ENCODE data around the gene EIF4B.

Gene EIF4B

DNA sequence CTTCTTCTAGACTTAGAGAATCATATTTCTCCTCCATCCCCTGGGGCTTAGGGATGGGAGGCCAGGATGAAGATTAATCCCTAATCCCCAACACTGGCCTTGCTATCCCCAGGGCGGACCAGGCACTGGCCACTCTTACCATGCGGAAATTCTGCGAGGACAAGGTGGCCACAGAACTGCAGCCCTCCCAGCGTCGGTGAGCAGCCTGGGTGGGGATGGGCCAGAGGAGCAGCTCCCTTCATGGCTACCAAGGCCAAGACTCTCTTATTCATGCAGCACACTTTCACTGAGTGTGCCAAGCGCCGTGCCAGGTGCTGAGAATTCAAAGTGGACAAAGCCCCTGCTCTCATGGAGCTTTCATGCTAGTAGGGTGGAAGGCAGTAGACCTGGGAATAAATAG is 50.6 kb downstream of the EIF4B start:
- H3K9me3 ChIP-seq (ENCODE audit: insufficient read depth, low read depth, low read length) = no peaks in the 10 kb centered on the region
- H4K20me1 ChIP-seq (ENCODE audit: insufficient read depth, low read length, poor library complexity, severe bottlenecking) = no peaks in the 10 kb centered on the region
- H3K27me3 ChIP-seq (ENCODE audit: insufficient read depth, low read length, poor library complexity, severe bottlenecking) = no peaks in the 10 kb centered on the region
- H3K79me2 ChIP-seq (ENCODE audit: insufficient read depth, low read length) = no peaks in the 10 kb centered on the region
- no peaks in the 10 kb centered on the region for H3F3A ChIP-seq (ENCODE audit: low read depth)
- peaks cover 14% of the 10 kb centered on the region for H3K4me1 ChIP-seq (ENCODE audit: insufficient read depth, low read length, poor library complexity, severe bottlenecking)
- no peak overlapping the region for H3K4me2 ChIP-seq (ENCODE audit: low read depth, low read length, poor library complexity, severe bottlenecking)
- no peak overlapping the region for H2AFZ ChIP-seq (ENCODE audit: low read length)
- TF ChIP-seq EZH2phosphoT487 (IDR thresholded peaks at IDR 0.05; ENCODE audit: borderline replicate concordance) = no peak
- TF ChIP-seq, protein P1, sequence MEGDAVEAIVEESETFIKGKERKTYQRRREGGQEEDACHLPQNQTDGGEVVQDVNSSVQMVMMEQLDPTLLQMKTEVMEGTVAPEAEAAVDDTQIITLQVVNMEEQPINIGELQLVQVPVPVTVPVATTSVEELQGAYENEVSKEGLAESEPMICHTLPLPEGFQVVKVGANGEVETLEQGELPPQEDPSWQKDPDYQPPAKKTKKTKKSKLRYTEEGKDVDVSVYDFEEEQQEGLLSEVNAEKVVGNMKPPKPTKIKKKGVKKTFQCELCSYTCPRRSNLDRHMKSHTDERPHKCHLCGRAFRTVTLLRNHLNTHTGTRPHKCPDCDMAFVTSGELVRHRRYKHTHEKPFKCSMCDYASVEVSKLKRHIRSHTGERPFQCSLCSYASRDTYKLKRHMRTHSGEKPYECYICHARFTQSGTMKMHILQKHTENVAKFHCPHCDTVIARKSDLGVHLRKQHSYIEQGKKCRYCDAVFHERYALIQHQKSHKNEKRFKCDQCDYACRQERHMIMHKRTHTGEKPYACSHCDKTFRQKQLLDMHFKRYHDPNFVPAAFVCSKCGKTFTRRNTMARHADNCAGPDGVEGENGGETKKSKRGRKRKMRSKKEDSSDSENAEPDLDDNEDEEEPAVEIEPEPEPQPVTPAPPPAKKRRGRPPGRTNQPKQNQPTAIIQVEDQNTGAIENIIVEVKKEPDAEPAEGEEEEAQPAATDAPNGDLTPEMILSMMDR (conservative IDR thresholded peaks at IDR 0.05; ENCODE audit: low read length) = no peak
- no peaks in the 10 kb centered on the region for H3K36me3 ChIP-seq (ENCODE audit: insufficient read depth, low read length)
- no peak overlapping the region for H3K9ac ChIP-seq (ENCODE audit: low read depth, low read length, poor library complexity, severe bottlenecking)
- no peak overlapping the region for H3K4me3 ChIP-seq (ENCODE audit: low read length, poor library complexity, severe bottlenecking)
- H3K9me2 ChIP-seq (replicated peaks; ENCODE audit: low read depth, low read length) = no peaks in the 10 kb centered on the region

DNA sequence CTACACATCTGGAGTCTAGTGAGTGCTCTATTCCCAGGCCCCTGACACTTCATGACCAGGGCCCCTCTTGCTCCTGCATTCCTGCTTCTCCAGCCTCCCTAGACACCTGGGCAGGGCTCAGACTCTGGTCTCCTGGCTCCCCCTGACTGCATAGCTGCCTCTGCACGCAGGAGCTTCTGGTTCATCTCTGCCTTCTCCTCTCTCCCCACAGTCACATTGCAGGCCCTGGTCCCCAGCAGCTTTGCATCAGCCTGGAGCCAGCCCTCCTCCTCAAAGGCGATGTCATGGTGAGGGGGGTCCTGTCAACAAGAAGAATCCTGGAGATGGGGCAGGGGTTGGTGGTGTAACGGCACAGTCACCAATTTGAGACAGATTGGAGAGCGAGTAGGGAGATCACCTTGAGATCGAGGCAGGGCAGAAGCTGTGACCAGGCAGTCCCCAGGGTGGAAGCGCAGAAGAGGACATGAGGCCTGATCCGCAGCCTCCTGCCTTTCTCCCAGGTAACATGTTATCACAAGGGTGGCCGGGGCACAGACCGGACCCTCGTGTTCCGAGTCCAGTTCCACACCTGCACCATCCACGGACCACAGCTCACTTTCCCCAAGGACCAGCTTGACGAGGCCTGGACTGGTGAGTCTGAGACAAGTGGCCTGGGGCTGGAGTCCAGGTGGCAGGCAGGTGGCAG is 51.7 kb downstream of the EIF4B start:
- Histone ChIP-seq H3K36me3 (ENCODE audit: insufficient read depth, low read length) (no peaks in the 10 kb centered on the region), H3K4me2 (ENCODE audit: low read depth, low read length, poor library complexity, severe bottlenecking) (no peak overlapping the region), H3K79me2 (ENCODE audit: insufficient read depth, low read length) (no peaks in the 10 kb centered on the region), H3K4me1 (ENCODE audit: insufficient read depth, low read length, poor library complexity, severe bottlenecking) (peaks cover 14% of the 10 kb centered on the region), H3K27me3 (ENCODE audit: insufficient read depth, low read length, poor library complexity, severe bottlenecking) (no peaks in the 10 kb centered on the region), H4K20me1 (ENCODE audit: insufficient read depth, low read length, poor library complexity, severe bottlenecking) (no peaks in the 10 kb centered on the region), H3K9ac (ENCODE audit: low read depth, low read length, poor library complexity, severe bottlenecking) (no peak overlapping the region), H2AFZ (ENCODE audit: low read length) (no peak overlapping the region), H3K4me3 (ENCODE audit: low read length, poor library complexity, severe bottlenecking) (no peak overlapping the region), H3K9me3 (ENCODE audit: insufficient read depth, low read depth, low read length) (no peaks in the 10 kb centered on the region), H3F3A (ENCODE audit: low read depth) (no peaks in the 10 kb centered on the region), H3K9me2 (replicated peaks; ENCODE audit: low read depth, low read length) (no peaks in the 10 kb centered on the region)
- no peak for TF ChIP-seq EZH2phosphoT487 (IDR thresholded peaks at IDR 0.05; ENCODE audit: borderline replicate concordance)

DNA sequence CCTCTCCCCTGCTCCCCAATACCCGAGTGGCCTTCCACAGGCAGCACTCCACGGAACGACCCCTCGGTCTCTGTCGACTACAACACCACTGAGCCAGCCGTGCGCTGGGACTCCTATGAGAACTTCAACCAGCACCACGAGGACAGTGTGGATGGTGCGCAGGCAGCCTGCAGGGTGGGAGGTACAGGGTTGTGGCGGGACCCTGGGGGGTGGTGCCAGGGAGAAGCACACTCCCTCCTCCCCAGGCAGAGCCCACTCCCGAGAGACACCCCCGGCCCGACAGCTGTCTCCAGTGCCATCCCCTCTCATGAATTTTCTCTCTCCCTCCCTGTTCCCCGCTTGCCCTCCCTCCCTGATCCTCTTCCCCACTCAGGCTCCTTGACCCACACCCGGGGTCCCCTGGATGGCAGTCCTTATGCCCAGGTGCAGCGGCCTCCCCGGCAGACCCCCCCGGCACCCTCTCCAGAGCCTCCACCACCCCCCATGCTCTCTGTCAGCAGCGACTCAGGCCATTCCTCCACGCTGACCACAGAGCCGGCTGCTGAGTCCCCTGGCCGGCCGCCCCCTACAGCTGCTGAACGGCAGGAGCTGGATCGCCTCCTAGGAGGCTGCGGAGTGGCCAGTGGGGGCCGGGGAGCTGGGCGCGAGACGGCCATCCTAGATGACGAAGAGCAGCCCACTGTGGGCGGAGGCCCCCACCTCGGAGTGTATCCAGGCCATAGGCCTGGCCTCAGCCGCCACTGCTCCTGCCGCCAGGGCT is 52.6 kb downstream of the EIF4B start:
- Histone ChIP-seq H3K4me1 (ENCODE audit: insufficient read depth, low read length, poor library complexity, severe bottlenecking) (peaks cover 10% of the 10 kb centered on the region), H3K9me3 (ENCODE audit: insufficient read depth, low read depth, low read length) (no peaks in the 10 kb centered on the region), H3K9ac (ENCODE audit: low read depth, low read length, poor library complexity, severe bottlenecking) (no peak overlapping the region), H3K9me2 (replicated peaks; ENCODE audit: low read depth, low read length) (no peaks in the 10 kb centered on the region), H3F3A (ENCODE audit: low read depth) (no peaks in the 10 kb centered on the region), H4K20me1 (ENCODE audit: insufficient read depth, low read length, poor library complexity, severe bottlenecking) (no peaks in the 10 kb centered on the region), H3K79me2 (ENCODE audit: insufficient read depth, low read length) (no peaks in the 10 kb centered on the region), H3K4me3 (ENCODE audit: low read length, poor library complexity, severe bottlenecking) (no peak overlapping the region), H3K36me3 (ENCODE audit: insufficient read depth, low read length) (no peaks in the 10 kb centered on the region), H3K27me3 (ENCODE audit: insufficient read depth, low read length, poor library complexity, severe bottlenecking) (no peaks in the 10 kb centered on the region), H2AFZ (ENCODE audit: low read length) (no peak overlapping the region), H3K4me2 (ENCODE audit: low read depth, low read length, poor library complexity, severe bottlenecking) (no peak overlapping the region)
- TF ChIP-seq, protein P1 (conservative IDR thresholded peaks at IDR 0.05; ENCODE audit: low read length) = no peak
- no peak for TF ChIP-seq EZH2phosphoT487 (IDR thresholded peaks at IDR 0.05; ENCODE audit: borderline replicate concordance)
